Right atrium auricular region (tissue), 2 donors: ENCODE data around the gene LATS2. TPM values are rescaled to one million over a fixed set of nuclear protein-coding genes. Genes with fewer than 3 reads are reported as not detected.

Source experiments
- DNase-seq: peaks from one replicate; pipeline ENCODE4 v3.0.0-alpha.2; 2019; ENCODE audit warnings: low spot score
- H3K27ac ChIP-seq, 2 donors: fragments of 200-600 bp; sonication (generic); 1 replicate in 1 of 2; 2 replicates in 1 of 2; pipeline ENCODE4 v1.5.1; 2016 to 2019
- H3K27me3 ChIP-seq, 2 donors: fragments of 200-600 bp; sonication (generic); one replicate each; pipeline versions ENCODE4 v1.5.1 to v1.6.0; 2017 to 2019
- H3K36me3 ChIP-seq: fragments of 200-600 bp; sonication (generic); one replicate; pipeline ENCODE4 v1.5.1; 2016
- H3K4me1 ChIP-seq, 2 donors: fragments of 200-600 bp; sonication (generic); one replicate each; pipeline versions ENCODE4 v1.5.1 to v1.6.0; 2017 to 2019
- H3K4me3 ChIP-seq, 2 donors: fragments of 200-600 bp; sonication (generic); 1 replicate in 1 of 2; 2 replicates in 1 of 2; pipeline ENCODE4 v1.5.1; 2017 to 2019; ENCODE audit warnings: mild to moderate bottlenecking in 1 of 2, moderate library complexity in 1 of 2
- H3K9me3 ChIP-seq, 2 donors: fragments of 200-600 bp; sonication (generic); one replicate each; pipeline ENCODE4 v1.5.1; 2019
- CTCF ChIP-seq, 2 donors: fragments of 200-600 bp; sonication (generic); IDR thresholded peaks; one replicate each; pipeline ENCODE4 v1.5.1; 2019; ENCODE audit warnings: antibody characterized with exemption in 2 of 2
- total RNA-seq, 2 donors: library from RNA; depleted of rRNA; stranded (reverse); fragments of >200 nt; gene quantifications; one replicate each; pipeline ENCODE4 v1.1.0, GENCODE V29; 2016

Gene LATS2
- total RNA-seq, 2 donors from 2014 or later: 20.9 to 33.3 TPM

- Histone ChIP-seq H3K9me3 (no peaks in the 10 kb centered on the region), H3K4me3 (no peak overlapping the region), H3K36me3 (peaks cover 13% of the 10 kb centered on the region), H3K27ac (peak overlapping the region; percentile 26 to 65), H3K4me1 (peaks cover 0 to 88% of the 10 kb centered on the region in 2 donors), H3K27me3 (no peaks in the 10 kb centered on the region)
- no peak for DNase-seq
- no peak for TF ChIP-seq CTCF (IDR thresholded peaks at IDR 0.05)
Observed at GRCh38 chr13:21046203-21046602, 15.2 kb downstream of the LATS2 start.

- peaks cover 0 to 88% of the 10 kb centered on the region in 2 donors for H3K4me1 ChIP-seq
- H3K9me3 ChIP-seq: no peaks in the 10 kb centered on the region
- H3K4me3 ChIP-seq: no peak overlapping the region
- no peak for TF ChIP-seq CTCF (IDR thresholded peaks at IDR 0.05)
- no peak for DNase-seq
- H3K36me3 ChIP-seq: peaks cover 13% of the 10 kb centered on the region
- H3K27ac ChIP-seq: peak overlapping the region; percentile 7 to 65
- H3K27me3 ChIP-seq: no peaks in the 10 kb centered on the region
Observed at GRCh38 chr13:21045100-21045499, 16.3 kb downstream of the LATS2 start.

- no peaks in the 10 kb centered on the region for H3K27me3 ChIP-seq
- H3K27ac ChIP-seq: peak overlapping the region; percentile 30 to 48
- peaks cover 13% of the 10 kb centered on the region for H3K36me3 ChIP-seq
- TF ChIP-seq CTCF (IDR thresholded peaks at IDR 0.05): no peak
- H3K4me1 ChIP-seq: peaks cover 0 to 90% of the 10 kb centered on the region in 2 donors
- H3K9me3 ChIP-seq: no peaks in the 10 kb centered on the region
- no peak overlapping the region for H3K4me3 ChIP-seq
- DNase-seq: no peak
Observed at GRCh38 chr13:21043898-21044297, 17.5 kb downstream of the LATS2 start.

- Histone ChIP-seq H3K9me3 (no peaks in the 10 kb centered on the region), H3K4me3 (no peak overlapping the region), H3K27me3 (no peaks in the 10 kb centered on the region), H3K4me1 (peaks cover 0 to 87% of the 10 kb centered on the region in 2 donors), H3K36me3 (peaks cover 7% of the 10 kb centered on the region), H3K27ac (peak overlapping the region in 1 of 2 donors; percentile 8)
- no peak for DNase-seq
- TF ChIP-seq CTCF (IDR thresholded peaks at IDR 0.05): no peak
Observed at GRCh38 chr13:21040120-21040826, 21.1 kb downstream of the LATS2 start.

- H3K36me3 ChIP-seq: no peaks in the 10 kb centered on the region
- H3K9me3 ChIP-seq: no peaks in the 10 kb centered on the region
- H3K27me3 ChIP-seq: no peaks in the 10 kb centered on the region
- peak overlapping the region in 1 of 2 donors; percentile 8 for H3K27ac ChIP-seq
- TF ChIP-seq CTCF (IDR thresholded peaks at IDR 0.05): no peak
- H3K4me3 ChIP-seq: no peak overlapping the region
- DNase-seq: no peak
- peaks cover 0 to 89% of the 10 kb centered on the region in 2 donors for H3K4me1 ChIP-seq
Observed at GRCh38 chr13:21039097-21039800, 22.1 kb downstream of the LATS2 start.
